C4-2B (cell line): ENCODE data around the gene RNF20.

Source experiments
- CTCF ChIP-seq: fragments of 450-650 bp; conservative IDR thresholded peaks from 2 replicates; pipeline ENCODE4 v1.5.1; 2017; ENCODE audit warnings: mild to moderate bottlenecking
- ZFX ChIP-seq: fragments of 450-650 bp; IDR thresholded peaks from 2 replicates; pipeline ENCODE4 v1.6.1; 2017

GRCh38 chr9:101487443-101487840 is 46.2 kb upstream of the RNF20 start:
- no peak for TF ChIP-seq CTCF
- no peak for TF ChIP-seq ZFX
